Measurements from ENCODE around the gene LPIN1.
A peak's percentile ranks its signal among the peaks of the same experiment; 100 is the strongest.
"Not testable (repeated sequence)": the region's sequence is repeated elsewhere in the genome, so short reads cannot be mapped to it uniquely, and the experiment has no call there.

The LPIN1 gene

DNA sequence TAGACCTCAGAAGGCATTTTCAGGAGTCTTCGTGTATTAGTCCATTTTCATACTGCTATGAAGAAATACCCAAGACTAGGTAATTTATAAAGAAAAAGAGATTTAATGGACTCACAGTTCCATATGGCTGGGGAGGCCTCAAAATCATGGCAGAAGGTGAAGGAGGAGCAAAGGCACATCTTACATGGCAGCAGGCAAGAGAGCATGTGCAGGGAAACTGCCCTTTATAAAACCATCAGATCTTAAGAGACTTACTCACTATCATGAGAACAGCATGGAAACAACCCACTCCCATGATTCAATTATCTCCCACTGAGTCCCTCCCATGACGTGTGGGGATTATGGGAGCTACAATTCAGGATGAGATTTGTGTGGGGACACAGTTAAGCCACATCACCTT is 101.5 kb downstream of the LPIN1 start:
- not testable (repeated sequence) for DNase-seq

DNA sequence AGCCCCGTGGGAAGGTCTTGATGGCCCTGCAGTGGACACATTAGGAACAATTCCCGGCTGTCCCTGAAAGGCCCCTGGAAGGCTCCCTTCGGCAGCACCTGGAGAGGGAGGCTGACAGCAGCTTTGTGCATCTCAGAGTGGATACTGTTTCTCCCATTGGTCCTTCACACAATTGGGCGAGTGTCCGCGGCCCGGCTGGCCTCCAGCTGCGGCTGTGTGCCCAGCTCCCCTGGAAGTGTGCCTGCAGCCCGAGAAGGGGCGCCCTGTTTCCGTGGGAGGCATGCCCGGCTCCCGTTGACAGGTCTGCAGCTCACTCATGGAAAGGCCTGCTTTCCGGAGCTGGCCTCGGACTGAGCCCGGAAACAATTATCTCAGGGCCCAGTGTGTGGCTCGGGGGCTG is 103.7 kb downstream of the LPIN1 start:
- no peak for DNase-seq

DNA sequence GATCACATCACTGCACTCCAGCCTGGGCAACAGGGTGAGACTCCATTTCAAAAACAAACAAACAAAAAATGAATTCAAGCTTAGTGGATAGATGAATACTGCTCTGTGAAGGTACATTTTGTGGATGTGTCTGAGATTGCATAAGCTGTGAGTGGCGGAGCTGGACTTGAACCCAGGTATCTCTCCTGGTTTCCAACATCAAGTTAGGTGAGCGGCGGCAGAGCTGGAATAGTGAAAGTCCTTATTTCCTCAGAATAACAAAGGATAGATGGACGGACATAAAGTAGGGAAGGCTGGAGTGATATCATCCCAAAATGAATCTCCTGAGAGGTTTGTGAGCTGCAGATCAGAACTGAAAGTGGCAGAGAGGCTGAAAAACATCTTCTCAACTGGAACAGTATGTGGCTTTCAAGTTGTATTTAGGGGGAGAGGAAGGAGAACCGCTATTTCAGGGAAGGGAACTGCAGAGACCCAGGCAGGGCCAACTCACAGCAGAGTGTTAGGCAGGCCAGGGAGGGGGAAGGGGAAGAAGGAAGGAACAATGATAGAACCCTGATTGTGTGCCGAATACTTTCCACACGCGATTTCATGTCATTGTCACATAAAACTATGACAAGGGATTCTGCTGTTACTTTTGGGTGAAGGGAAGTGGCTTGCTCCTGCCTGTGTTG is 106.2 kb downstream of the LPIN1 start:
- no peak for DNase-seq

DNA sequence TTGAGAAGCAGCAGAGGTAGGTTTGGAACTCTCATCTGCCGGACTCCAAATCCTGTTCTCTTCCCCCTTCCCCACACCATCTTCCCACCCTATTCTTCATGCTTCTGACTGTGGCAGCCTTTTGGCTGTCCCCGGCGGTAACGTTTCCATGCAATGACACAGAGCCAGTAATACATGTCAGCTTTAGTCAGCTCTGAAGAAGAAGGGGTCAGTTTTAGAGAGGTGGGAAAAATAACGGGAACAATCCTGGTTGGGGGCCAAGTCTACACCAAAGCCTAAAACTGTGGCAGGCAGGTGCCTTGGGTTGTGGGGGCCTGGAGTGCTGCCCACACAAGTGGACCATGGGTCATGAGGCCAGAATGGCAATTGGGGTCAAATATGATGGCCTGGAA is 106.8 kb downstream of the LPIN1 start:
- DNase-seq: no peak

DNA sequence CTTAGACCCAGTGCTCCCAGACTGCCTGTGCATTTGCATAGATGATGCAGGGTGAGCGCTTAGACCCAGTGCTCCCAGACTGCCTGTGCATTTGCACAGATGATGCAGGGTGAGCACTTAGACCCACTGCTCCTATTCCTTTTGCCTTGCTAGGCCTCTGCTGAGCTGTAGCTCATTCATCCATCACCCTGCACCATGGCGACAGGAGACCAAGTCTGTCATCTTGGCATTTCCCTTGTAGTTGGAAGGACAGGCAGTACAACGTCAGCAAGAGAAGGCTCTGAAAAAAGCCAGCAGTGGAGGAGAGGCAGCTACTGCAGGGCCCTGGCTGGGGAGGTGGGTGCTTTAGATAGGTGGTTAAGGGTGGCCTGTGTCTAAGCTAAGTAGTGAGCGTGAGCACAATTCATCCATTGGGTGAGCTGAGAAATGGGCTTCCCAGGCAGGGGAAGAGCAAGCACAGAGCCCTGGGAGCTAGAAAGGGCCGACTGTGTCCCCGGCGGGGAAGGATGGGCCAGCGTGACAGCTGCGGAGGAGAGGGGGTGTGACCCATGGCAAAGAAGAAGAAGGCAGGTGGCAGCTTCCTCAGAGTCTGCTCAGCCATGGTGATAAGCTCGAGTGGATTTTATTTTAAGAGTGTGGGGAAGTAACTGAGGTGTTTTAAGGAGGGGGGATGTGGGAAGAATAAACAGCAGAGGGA is 108.8 kb downstream of the LPIN1 start:
- no peak for DNase-seq

DNA sequence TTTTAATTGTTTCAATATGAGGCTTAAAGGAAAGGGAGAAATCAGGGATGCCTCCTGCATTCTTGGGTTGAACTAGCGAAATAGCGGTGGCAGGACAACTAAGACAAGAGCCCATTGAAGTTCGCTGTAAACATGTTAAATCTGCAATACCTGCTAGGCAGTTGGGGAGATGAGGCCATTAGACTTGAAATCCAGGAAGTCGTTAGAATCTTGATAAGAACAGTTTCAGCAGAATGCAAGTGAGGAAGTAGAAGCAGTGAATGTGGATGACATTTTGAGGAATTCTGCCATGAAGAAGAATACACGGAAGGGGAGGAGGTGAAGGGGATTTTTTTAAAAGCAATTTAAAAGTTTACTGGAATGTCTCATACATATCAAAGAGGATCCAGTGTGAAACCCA is 109.7 kb downstream of the LPIN1 start:
- DNase-seq: no peak

GRCh38 chr2:11858883-11859282 is 112.5 kb downstream of the LPIN1 start:
- no peak for DNase-seq

GRCh38 chr2:11859975-11860374 is 113.5 kb downstream of the LPIN1 start:
- not testable (repeated sequence) for DNase-seq

DNA sequence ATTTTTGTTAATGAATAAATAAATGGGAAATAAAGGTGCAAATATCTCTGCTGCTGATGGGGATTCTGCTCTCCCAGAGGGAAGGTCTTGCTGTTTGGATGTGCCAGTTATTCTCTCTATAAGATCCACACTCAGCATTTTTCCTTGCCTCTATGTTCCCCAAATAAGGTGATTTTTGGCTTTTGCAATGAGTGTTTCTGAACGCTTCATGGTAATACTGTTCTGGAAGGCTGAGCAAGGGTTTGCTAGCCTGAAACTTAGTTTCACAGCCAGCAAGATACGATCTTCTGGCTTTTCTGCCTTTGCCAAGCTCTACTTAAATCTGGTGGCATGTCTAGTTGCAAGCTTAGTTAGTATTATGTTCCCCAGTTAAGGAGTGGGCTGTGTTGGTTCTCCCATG is 114.6 kb downstream of the LPIN1 start:
- no peak for DNase-seq

DNA sequence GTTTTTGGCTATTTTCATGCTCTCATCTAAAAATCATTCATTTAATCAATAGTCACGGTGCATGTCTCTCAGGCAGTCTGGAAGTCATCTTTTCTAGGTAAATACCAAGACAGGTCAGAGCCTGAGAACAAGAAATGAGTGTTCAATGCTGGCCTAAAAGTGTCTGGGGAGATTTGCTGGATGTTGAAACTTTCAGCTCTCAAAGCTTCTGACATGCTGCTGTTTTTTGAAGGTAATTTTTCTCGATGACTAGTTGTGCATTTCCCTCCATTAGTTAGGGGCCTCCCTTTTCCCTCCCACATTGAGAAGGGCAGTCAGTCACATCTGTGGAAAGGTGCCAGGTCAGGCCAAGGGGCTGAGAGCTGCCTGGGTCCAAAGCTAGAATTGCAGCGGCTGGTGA is 115.6 kb downstream of the LPIN1 start:
- DNase-seq: no peak

GRCh38 chr2:11863103-11863502 is 116.7 kb downstream of the LPIN1 start:
- DNase-seq: no peak

DNA sequence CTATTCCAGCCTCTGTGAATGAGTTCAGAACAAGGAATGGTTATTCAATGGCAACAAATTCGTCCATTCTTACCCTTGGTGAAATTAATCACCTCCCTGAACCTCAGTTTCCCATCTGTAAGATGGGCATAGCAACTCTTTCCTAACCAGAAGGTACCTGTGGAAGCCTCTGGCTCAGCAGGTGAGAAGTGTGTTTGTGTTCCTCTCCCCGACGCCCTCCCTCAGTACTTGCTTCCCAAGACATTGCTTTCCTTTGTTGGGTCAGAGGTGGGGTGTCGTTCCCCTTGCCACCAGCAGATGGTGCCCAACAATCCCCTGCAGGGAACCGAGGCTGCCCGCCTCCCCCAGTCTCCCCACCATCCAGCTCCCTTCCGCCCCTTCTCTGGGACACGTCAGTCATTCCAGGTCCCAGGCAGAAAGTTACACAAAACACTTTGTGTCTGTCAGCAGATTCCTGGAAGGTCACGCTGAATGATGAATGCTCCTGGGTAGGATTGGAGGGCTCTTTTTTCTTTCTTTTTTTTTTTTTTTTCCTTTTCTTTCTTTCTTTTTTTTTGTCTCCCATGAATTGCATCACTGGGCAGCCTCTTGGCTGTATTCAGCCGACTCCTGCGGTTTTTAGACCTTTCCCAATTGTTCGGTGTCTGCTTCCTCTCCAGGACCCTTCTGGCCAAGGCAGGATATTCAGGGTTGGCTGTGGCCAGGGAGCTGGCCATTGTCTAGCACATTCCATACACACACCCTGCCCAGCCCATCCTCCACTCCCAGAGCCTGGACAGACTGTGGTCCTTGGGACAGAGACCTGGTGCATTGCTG is 117.3 kb downstream of the LPIN1 start:
- DNase-seq: peak; percentile 24

DNA sequence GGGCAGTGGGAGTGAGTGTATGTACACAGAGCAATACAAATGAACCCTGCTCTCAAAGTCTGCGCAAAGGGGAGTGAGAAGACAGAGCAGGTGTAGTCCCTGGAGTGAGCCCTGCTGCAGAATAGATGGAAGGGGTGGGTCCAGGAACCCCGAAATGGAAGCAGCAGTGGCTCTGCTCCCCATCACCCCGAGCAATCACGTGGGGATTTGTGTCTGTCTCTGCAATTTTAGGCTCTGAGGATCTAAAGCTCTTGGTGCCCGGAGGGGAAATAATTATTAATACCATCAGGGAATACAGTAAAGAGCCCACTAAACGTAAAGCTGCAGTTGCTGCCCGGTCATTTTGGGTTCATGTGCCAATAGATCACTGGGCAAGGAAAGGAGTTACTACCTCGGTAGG is 118.3 kb downstream of the LPIN1 start:
- no peak for DNase-seq

DNA sequence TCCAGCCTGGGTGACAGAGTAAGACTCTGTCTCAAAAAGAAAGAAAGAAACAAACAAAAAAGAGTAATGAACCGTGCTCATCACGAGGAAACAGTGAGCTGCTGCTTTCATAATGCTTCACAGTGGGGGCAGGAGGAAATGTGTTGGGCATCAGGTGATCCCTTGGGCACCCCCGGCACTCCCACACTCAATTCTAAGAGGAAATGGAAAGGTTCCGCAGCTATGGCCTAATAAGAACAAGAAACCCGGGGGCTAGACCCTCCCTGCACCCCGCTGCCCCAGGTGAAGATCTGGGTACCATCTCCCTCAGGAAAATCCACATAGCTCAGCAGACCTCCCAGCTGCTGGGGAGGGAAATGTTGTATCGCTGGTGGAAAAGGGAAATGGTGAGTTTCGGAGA is 118.9 kb downstream of the LPIN1 start:
- no peak for DNase-seq

DNA sequence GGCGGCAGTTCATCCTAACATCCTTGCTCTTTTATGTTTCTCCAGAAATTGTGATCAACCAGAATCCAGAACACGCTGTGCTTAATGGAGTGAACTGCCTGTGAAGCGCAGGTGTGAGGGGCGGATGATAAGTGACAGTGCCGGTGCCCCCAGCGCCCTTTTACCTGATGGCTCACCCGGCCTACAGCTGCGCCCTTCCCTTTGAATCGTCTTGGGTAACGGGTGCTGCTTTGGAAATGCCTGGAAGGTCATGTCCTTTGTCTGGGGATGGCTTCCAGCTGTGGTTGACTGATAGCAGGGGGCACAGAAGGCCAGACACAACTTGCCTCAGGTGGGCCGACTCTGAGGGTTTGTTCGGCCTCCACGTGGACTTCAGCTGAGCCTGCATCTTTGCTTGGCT is 119.4 kb downstream of the LPIN1 start:
- DNase-seq: no peak

- DNase-seq: peak; percentile 17
Observed at GRCh38 chr2:11866358-11867335, 120.2 kb downstream of the LPIN1 start.

DNA sequence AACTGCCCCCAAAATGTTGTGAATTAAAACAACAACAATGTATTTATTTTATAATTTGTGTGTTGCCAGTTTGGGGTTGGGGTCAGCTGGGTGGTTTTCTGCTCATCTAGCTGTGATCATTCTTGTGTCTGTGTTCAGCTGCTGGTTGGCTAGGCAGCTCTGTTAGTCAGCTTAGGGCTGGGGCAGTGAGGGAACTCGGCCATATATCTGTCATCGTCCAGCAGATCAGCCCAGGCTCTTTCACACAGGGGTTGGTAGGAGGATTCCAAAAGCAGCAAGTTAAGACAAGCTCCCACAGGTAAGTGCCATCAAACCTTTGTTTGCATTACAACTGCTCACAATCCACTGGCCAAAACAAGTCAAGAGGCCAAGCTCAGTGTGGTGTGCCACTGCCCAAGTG is 121.5 kb downstream of the LPIN1 start:
- no peak for DNase-seq

DNA sequence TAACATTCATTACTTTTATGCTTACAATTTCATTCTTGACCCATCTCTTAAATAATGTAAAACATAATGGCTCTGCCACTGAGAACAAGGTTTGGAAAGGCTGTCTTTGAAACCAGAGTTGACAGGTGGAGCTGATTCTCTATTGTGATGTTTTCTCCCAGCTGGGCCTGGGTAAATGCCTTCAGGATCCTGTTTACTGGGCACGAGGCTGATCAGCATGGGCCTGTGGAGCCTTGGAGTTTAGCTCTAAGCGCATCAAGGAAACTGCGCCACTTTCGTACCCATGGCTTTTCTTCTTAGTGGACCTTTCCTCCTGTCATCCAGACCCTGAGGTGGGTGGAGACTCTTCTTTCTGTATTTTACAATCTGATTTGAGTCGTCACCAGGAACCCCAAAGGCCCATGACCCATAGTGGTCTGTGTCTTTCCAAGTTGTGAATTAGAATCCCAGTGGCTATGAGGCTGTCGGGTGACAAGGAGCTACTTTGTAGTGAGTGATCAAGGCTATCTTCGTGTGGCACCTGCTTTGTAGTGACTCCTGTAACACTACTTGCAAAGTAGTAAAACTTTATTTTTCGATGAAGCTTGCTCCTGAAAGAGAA is 123.1 kb downstream of the LPIN1 start:
- DNase-seq: no peak

- no peak for DNase-seq
Observed at GRCh38 chr2:11870064-11870463, 123.6 kb downstream of the LPIN1 start.

GRCh38 chr2:11870584-11870983 is 124.2 kb downstream of the LPIN1 start:
- DNase-seq: no peak

- DNase-seq: no peak
Observed at GRCh38 chr2:11871421-11871820, 125.0 kb downstream of the LPIN1 start.

- no peak for DNase-seq
Observed at GRCh38 chr2:11872247-11872947, 126.0 kb downstream of the LPIN1 start.
